ENCODE results near the gene COA6. TPM values are rescaled to one million over a fixed set of nuclear protein-coding genes. Genes with fewer than 3 reads are reported as not detected.
A peak's percentile ranks its signal among the peaks of the same experiment; 100 is the strongest.

Gene COA6, protein sequence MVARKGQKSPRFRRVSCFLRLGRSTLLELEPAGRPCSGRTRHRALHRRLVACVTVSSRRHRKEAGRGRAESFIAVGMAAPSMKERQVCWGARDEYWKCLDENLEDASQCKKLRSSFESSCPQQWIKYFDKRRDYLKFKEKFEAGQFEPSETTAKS
- total RNA-seq (10 to 100 TPM in 1 of 2 donors, 1 to 10 TPM in 1; 5.3 to 17.9 TPM), polyA plus RNA-seq (10 to 100 TPM; 19.4 to 37.0 TPM)

DNA sequence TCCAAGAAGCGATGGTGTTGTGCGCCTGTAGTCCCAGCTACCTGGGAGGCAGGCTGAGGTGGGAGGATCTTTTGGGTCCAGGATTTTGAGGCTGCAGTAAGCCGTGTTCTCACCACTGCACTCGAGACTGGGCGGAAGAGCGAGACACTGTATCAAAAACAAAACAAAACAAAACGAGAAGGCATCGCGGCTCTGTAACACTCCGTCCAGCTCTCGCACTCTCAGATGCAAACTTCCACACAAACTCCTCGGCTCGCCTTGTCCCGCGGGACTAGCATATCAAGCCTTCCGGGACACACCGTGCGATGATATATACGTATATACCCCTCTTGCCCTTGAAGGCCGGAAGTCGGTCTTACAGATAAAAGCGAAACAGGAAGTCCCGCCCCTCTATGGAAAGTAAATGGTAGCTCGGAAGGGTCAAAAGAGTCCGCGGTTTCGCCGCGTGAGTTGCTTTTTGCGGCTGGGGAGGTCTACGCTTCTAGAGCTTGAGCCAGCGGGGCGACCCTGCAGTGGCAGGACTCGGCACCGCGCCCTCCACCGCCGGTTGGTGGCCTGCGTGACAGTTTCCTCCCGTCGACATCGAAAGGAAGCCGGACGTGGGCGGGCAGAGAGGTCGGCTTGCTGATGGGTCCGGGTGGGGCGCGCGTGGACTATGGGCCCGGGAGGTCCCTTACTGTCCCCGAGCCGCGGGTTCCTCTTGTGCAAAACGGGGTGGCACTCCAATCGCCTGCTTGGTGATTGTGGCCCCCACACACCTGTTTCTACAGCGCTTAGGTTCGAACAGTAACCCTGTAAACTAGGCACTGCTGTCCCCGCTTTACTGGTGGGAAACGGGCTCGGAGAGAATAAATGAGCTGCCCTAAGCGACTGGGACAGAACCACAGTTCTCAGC lies at the start of gene COA6:
Gene COA6, plus strand, starts transcription at position 393 of the 895 bp plus-strand sequence. Its CDS starts 11 bp downstream, at position 404.
- peaks cover 4 to 13% (median 6%) of the 10 kb centered on the region in 4 donors for H3K36me3 ChIP-seq (ENCODE audit: control insufficient read depth in 4 of 4, insufficient read depth in 3 of 4, low read depth in 1 of 4, low read length in 3 of 4)
- peak; percentile 91 for TF ChIP-seq YY1 (IDR thresholded peaks at IDR 0.05)
- TF ChIP-seq, protein P1, sequence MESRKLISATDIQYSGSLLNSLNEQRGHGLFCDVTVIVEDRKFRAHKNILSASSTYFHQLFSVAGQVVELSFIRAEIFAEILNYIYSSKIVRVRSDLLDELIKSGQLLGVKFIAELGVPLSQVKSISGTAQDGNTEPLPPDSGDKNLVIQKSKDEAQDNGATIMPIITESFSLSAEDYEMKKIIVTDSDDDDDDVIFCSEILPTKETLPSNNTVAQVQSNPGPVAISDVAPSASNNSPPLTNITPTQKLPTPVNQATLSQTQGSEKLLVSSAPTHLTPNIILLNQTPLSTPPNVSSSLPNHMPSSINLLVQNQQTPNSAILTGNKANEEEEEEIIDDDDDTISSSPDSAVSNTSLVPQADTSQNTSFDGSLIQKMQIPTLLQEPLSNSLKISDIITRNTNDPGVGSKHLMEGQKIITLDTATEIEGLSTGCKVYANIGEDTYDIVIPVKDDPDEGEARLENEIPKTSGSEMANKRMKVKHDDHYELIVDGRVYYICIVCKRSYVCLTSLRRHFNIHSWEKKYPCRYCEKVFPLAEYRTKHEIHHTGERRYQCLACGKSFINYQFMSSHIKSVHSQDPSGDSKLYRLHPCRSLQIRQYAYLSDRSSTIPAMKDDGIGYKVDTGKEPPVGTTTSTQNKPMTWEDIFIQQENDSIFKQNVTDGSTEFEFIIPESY (IDR thresholded peaks at IDR 0.05): peak; percentile 96
- peak; percentile 79 for TF ChIP-seq NR2F2 (IDR thresholded peaks at IDR 0.05)
- TF ChIP-seq, protein P2, sequence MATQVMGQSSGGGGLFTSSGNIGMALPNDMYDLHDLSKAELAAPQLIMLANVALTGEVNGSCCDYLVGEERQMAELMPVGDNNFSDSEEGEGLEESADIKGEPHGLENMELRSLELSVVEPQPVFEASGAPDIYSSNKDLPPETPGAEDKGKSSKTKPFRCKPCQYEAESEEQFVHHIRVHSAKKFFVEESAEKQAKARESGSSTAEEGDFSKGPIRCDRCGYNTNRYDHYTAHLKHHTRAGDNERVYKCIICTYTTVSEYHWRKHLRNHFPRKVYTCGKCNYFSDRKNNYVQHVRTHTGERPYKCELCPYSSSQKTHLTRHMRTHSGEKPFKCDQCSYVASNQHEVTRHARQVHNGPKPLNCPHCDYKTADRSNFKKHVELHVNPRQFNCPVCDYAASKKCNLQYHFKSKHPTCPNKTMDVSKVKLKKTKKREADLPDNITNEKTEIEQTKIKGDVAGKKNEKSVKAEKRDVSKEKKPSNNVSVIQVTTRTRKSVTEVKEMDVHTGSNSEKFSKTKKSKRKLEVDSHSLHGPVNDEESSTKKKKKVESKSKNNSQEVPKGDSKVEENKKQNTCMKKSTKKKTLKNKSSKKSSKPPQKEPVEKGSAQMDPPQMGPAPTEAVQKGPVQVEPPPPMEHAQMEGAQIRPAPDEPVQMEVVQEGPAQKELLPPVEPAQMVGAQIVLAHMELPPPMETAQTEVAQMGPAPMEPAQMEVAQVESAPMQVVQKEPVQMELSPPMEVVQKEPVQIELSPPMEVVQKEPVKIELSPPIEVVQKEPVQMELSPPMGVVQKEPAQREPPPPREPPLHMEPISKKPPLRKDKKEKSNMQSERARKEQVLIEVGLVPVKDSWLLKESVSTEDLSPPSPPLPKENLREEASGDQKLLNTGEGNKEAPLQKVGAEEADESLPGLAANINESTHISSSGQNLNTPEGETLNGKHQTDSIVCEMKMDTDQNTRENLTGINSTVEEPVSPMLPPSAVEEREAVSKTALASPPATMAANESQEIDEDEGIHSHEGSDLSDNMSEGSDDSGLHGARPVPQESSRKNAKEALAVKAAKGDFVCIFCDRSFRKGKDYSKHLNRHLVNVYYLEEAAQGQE (IDR thresholded peaks at IDR 0.05): peak; percentile 63
- peak; percentile 75 for TF ChIP-seq FOXA1 (IDR thresholded peaks at IDR 0.05)
- peak in 1 of 2 donors; percentile 9 for TF ChIP-seq JUND (IDR thresholded peaks at IDR 0.05)
- TF ChIP-seq HNF4G (IDR thresholded peaks at IDR 0.05): peak; percentile 25
- TF ChIP-seq GABPA (IDR thresholded peaks at IDR 0.05 in 1 of 2, conservative IDR thresholded peaks at IDR 0.05 in 1 of 2): peak; percentile 98 to 99
- TF ChIP-seq RAD21 (IDR thresholded peaks at IDR 0.05): peak; percentile 2 to 35
- TF ChIP-seq, protein P3, sequence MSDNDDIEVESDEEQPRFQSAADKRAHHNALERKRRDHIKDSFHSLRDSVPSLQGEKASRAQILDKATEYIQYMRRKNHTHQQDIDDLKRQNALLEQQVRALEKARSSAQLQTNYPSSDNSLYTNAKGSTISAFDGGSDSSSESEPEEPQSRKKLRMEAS (IDR thresholded peaks at IDR 0.05): peak; percentile 88
- TF ChIP-seq, protein P4, sequence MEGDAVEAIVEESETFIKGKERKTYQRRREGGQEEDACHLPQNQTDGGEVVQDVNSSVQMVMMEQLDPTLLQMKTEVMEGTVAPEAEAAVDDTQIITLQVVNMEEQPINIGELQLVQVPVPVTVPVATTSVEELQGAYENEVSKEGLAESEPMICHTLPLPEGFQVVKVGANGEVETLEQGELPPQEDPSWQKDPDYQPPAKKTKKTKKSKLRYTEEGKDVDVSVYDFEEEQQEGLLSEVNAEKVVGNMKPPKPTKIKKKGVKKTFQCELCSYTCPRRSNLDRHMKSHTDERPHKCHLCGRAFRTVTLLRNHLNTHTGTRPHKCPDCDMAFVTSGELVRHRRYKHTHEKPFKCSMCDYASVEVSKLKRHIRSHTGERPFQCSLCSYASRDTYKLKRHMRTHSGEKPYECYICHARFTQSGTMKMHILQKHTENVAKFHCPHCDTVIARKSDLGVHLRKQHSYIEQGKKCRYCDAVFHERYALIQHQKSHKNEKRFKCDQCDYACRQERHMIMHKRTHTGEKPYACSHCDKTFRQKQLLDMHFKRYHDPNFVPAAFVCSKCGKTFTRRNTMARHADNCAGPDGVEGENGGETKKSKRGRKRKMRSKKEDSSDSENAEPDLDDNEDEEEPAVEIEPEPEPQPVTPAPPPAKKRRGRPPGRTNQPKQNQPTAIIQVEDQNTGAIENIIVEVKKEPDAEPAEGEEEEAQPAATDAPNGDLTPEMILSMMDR (IDR thresholded peaks at IDR 0.05; ENCODE audit: low read depth, low read length, missing input control): no peak
- TF ChIP-seq HNF4A (conservative IDR thresholded peaks at IDR 0.05): peak; percentile 52 to 80
- peak; percentile 41 for TF ChIP-seq TAF1 (conservative IDR thresholded peaks at IDR 0.05)
- TF ChIP-seq EGR1 (IDR thresholded peaks at IDR 0.05; ENCODE audit: low read depth in 2 of 2): peak; percentile 90 to 97
- no peak for TF ChIP-seq FOXA2 (IDR thresholded peaks at IDR 0.05)
- TF ChIP-seq, protein P5, sequence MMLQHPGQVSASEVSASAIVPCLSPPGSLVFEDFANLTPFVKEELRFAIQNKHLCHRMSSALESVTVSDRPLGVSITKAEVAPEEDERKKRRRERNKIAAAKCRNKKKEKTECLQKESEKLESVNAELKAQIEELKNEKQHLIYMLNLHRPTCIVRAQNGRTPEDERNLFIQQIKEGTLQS (IDR thresholded peaks at IDR 0.05): peak; percentile 33
- peak; percentile 50 to 60 for TF ChIP-seq RXRA (IDR thresholded peaks at IDR 0.05)
- peak; percentile 69 for TF ChIP-seq SP1 (IDR thresholded peaks at IDR 0.05)
- H3K9ac ChIP-seq (ENCODE audit: low read depth in 1 of 2, low read length in 2 of 2): peak within 1 kb of the TSS; percentile 84 to 98
- H3K4me3 ChIP-seq (ENCODE audit: low read depth in 1 of 3, low read length in 3 of 3): peak within 1 kb of the TSS; percentile 78 to 97 (median 83)
- H3K27me3 ChIP-seq (ENCODE audit: control insufficient read depth in 4 of 4, insufficient read depth in 4 of 4, low read length in 3 of 4): no peaks in the 10 kb centered on the region
- H3K4me1 ChIP-seq (ENCODE audit: control insufficient read depth in 4 of 4, insufficient read depth in 4 of 4, low read length in 3 of 4): peaks cover 0 to 26% (median 18%) of the 10 kb centered on the region in 4 donors
- WGBS: under 1% methylated on average over 62 of the region's 62 CpGs
- peak; percentile 91 for DNase-seq (ENCODE audit: low spot score)
- H3K27ac ChIP-seq (ENCODE audit: low read depth in 1 of 2, low read length in 2 of 2): peak within 1 kb of the TSS; percentile 97 to 99
- no peaks in the 10 kb centered on the region for H3K9me3 ChIP-seq (ENCODE audit: control insufficient read depth in 4 of 4, low read length in 3 of 4)

Measured in liver (tissue), 9 donors.